C4-2B (cell line): ENCODE results near the gene HIP1.
"Not testable (repeated sequence)": the region's sequence is repeated elsewhere in the genome, so short reads cannot be mapped to it uniquely, and the experiment has no call there.

Source experiments
- H3K27ac ChIP-seq: fragments of 450-650 bp; 2 replicates; pipeline ENCODE4 v1.5.1; 2017
- ZFX ChIP-seq: fragments of 450-650 bp; IDR thresholded peaks from 2 replicates; pipeline ENCODE4 v1.6.1; 2017
- TF ChIP-seq, protein P1 (sequence below): fragments of 450-650 bp; conservative IDR thresholded peaks from 2 replicates; pipeline ENCODE4 v1.5.1; 2017; ENCODE audit warnings: mild to moderate bottlenecking

HIP1 gene

GRCh38 chr7:75578081-75578480 is 160.7 kb downstream of the HIP1 start:
- no peak overlapping the region for H3K27ac ChIP-seq
- TF ChIP-seq, protein P1, sequence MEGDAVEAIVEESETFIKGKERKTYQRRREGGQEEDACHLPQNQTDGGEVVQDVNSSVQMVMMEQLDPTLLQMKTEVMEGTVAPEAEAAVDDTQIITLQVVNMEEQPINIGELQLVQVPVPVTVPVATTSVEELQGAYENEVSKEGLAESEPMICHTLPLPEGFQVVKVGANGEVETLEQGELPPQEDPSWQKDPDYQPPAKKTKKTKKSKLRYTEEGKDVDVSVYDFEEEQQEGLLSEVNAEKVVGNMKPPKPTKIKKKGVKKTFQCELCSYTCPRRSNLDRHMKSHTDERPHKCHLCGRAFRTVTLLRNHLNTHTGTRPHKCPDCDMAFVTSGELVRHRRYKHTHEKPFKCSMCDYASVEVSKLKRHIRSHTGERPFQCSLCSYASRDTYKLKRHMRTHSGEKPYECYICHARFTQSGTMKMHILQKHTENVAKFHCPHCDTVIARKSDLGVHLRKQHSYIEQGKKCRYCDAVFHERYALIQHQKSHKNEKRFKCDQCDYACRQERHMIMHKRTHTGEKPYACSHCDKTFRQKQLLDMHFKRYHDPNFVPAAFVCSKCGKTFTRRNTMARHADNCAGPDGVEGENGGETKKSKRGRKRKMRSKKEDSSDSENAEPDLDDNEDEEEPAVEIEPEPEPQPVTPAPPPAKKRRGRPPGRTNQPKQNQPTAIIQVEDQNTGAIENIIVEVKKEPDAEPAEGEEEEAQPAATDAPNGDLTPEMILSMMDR = no peak
- TF ChIP-seq ZFX = no peak

DNA sequence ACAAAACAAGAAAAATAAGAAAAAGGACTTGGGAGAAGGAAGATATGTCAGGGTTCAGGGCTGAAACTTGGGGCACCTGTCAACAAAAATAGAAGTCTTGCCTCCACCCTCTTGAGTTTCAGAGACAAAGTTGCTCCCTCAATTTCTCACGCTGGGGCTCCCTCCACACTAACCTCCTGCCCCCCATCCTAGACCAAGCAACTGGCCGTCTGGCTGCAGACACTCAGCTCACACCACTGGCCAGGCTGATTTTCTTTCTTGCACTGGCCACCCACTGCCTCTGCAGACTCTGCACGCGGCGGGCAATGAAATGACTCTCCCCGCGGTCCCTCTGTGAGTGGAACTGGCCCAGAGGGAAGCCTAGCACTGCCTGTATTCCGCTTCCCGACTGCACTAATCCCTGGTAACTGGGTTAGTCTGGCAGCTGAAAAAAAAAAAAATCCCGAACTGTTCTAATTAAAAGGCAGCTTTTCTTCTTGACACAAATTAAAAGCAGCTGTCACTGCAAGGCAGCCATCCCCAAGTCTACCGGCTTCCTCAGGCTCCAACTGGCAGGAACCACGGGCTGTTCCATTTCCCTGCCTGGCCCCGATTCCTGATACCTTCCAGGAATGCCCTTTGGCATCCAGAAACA is 163.1 kb downstream of the HIP1 start:
- no peak overlapping the region for H3K27ac ChIP-seq
- TF ChIP-seq ZFX = no peak
- TF ChIP-seq, protein P1 = no peak

DNA sequence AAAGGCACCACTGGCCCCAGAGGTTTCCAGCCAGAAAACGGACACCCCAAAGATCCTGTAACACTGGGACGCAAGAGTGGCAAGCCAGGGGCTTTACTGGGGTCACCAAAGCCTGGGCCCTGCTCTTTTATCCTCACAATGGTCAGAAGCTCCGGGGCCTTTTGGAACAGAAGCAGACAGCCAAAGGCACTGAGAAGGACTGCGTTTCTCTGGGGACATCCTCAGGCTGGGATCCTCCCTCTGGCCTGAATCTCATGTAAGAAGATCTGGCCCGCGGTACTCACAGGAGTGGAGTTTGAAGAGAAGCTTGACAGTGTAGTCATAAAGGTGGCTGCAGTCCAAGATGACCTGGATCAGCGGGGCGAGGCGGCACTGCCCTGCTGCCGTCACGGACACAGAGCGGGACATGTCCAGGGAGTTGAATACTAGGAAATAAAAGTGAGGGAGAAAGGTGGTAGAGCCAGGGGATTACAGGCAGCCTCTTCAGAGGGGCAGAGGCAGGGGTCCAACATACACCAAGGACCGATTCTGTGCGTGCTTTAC is 165.2 kb downstream of the HIP1 start:
- no peak overlapping the region for H3K27ac ChIP-seq
- TF ChIP-seq ZFX = no peak
- TF ChIP-seq, protein P1 = no peak

DNA sequence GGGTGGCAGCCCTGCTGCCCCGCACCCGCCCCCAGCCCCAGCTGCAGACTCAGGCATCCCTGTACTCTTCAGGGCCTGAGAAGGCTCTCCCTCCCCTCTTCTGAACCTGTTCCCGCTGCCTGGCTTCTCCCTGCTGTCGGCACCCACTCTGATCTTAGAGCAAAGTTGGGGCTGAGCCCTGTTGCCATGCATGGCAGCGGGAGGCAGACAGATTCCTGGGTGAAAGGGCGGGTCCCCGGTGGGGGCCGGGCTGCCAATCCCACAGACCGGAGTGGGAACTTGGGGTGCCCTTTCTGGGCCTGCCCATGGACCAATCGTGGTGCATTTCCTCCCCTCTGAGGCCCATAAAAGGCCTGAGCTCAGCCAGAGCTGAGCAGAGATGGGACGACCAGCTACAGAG is 165.9 kb downstream of the HIP1 start:
- TF ChIP-seq, protein P1 = no peak
- no peak for TF ChIP-seq ZFX
- no peak overlapping the region for H3K27ac ChIP-seq

DNA sequence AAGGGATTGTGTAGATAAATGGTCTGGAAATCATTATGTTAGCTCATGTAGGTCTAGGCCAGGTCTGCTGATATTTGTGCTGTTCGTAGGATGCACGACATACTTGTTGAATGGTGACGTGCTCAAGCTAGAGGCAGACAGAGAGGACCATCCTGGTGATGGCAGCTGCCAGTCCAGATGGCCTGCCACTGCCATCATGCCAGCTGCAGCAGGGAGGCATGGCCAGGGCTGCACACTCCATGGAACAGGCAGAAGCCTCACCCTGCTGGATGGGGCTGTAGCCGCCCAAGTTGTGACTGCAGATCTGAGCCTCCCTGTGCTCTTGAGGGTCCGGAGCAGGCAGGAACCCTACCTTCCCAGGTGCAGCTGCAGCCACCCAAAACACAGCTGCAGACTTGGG is 166.3 kb downstream of the HIP1 start:
- no peak overlapping the region for H3K27ac ChIP-seq
- TF ChIP-seq ZFX = no peak
- TF ChIP-seq, protein P1 = no peak

DNA sequence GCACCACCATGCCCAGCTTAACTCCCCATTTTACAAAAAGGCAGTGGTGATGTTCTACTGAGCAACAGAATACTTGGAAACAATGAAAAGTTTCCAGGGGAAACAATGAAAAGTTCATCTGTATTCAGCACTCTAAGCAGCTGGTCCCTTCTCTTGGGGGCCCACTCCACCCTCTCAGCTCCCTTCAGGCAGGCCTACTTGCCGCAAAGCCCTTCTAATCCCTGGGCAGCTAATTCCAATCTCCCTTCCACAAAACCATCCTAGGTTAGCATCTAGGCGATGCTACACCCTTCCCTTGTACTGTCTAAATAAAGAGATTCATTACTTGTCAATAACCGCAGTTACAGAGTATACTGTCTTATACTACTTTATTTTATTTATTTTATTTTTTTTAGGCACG is 167.5 kb downstream of the HIP1 start:
- no peak overlapping the region for H3K27ac ChIP-seq
- TF ChIP-seq, protein P1 = no peak
- no peak for TF ChIP-seq ZFX

GRCh38 chr7:75569629-75570282 is 169.0 kb downstream of the HIP1 start:
- H3K27ac ChIP-seq = not testable (repeated sequence)
